Activated T-cell treated with anti-CD3 and anti-CD28 coated beads for 24 hours (primary cell): ENCODE measurements around the gene NUAK1.
"Not testable (repeated sequence)": the region's sequence is repeated elsewhere in the genome, so short reads cannot be mapped to it uniquely, and the experiment has no call there.

Source experiments
- DNase-seq: peaks from one replicate; pipeline ENCODE4 v3.0.0-alpha.2; 2020; ENCODE audit warnings: low read depth

The NUAK1 gene

GRCh38 chr12:106031761-106032622, 106.8 kb downstream of the NUAK1 start:
- no peak for DNase-seq

- no peak for DNase-seq
Measured at GRCh38 chr12:106030210-106031071, 108.3 kb downstream of the NUAK1 start.

GRCh38 chr12:106029532-106029931, 109.2 kb downstream of the NUAK1 start:
- no peak for DNase-seq

- no peak for DNase-seq
Measured at GRCh38 chr12:106027911-106028310, 110.8 kb downstream of the NUAK1 start.

- DNase-seq, result no peak
Measured at GRCh38 chr12:106027286-106027685, 111.5 kb downstream of the NUAK1 start.

GRCh38 chr12:106025129-106025528, 113.6 kb downstream of the NUAK1 start:
- no peak for DNase-seq

- no peak for DNase-seq
Measured at GRCh38 chr12:106023039-106023438, 115.7 kb downstream of the NUAK1 start.

GRCh38 chr12:106022568-106023012, 116.2 kb downstream of the NUAK1 start:
- DNase-seq, result no peak

- DNase-seq, result no peak
Measured at GRCh38 chr12:106021516-106021915, 117.2 kb downstream of the NUAK1 start.

GRCh38 chr12:106020736-106021135, 118.0 kb downstream of the NUAK1 start:
- no peak for DNase-seq

GRCh38 chr12:106019144-106019543, 119.6 kb downstream of the NUAK1 start:
- no peak for DNase-seq

GRCh38 chr12:106018286-106018685, 120.5 kb downstream of the NUAK1 start:
- DNase-seq, result no peak

- not testable (repeated sequence) for DNase-seq
Measured at GRCh38 chr12:106016601-106017278, 122.0 kb downstream of the NUAK1 start.

GRCh38 chr12:106015646-106016045, 123.1 kb downstream of the NUAK1 start:
- no peak for DNase-seq

- no peak for DNase-seq
Measured at GRCh38 chr12:106013941-106014340, 124.8 kb downstream of the NUAK1 start.
